GM12875 (cell line): ENCODE results near the gene SERPINI1.

Experiments used
- H3K4me3 ChIP-seq: one replicate; pipeline ENCODE4 v1.5.1; 2011; ENCODE audit warnings: low read depth, low read length, control low read depth
- TF ChIP-seq, protein P1 (sequence below): IDR thresholded peaks from 2 replicates; pipeline ENCODE4 v1.5.1; 2011; ENCODE audit warnings: low read depth, mild to moderate bottlenecking, control low read depth, inconsistent platforms, low read length, moderate library complexity, borderline replicate concordance; ENCODE audit not compliant: insufficient read depth

The SERPINI1 gene

DNA sequence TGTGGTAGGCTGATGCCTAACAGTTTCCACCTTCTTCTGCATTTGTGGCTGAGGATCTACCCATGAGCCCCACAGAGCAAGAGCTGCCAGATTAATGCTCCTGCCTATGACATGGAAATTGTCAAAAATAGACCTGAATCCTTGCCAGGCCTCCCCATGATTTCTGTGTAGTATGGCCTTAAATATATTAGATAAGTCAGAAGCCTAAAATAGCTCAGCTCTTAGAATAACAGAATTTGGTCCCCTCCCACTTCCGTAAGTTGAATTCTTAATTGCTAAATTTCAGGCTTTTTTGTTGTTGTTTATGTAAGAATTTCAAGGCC, 129.0 kb downstream of the SERPINI1 start:
- H3K4me3 ChIP-seq: no peak overlapping the region
- TF ChIP-seq, protein P1, sequence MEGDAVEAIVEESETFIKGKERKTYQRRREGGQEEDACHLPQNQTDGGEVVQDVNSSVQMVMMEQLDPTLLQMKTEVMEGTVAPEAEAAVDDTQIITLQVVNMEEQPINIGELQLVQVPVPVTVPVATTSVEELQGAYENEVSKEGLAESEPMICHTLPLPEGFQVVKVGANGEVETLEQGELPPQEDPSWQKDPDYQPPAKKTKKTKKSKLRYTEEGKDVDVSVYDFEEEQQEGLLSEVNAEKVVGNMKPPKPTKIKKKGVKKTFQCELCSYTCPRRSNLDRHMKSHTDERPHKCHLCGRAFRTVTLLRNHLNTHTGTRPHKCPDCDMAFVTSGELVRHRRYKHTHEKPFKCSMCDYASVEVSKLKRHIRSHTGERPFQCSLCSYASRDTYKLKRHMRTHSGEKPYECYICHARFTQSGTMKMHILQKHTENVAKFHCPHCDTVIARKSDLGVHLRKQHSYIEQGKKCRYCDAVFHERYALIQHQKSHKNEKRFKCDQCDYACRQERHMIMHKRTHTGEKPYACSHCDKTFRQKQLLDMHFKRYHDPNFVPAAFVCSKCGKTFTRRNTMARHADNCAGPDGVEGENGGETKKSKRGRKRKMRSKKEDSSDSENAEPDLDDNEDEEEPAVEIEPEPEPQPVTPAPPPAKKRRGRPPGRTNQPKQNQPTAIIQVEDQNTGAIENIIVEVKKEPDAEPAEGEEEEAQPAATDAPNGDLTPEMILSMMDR: no peak

- TF ChIP-seq, protein P1: no peak
These were observed 130.8 kb downstream of the SERPINI1 start for GRCh38 chr3:167866331-167866730.

GRCh38 chr3:167867981-167868380, 132.5 kb downstream of the SERPINI1 start:
- TF ChIP-seq, protein P1: no peak
- no peak overlapping the region for H3K4me3 ChIP-seq

More at GRCh38 chr3:167866331-167866730, 130.8 kb downstream of the SERPINI1 start:
- no peak overlapping the region for H3K4me3 ChIP-seq

GRCh38 chr3:167870181-167870580, 134.7 kb downstream of the SERPINI1 start:
- no peak overlapping the region for H3K4me3 ChIP-seq
- TF ChIP-seq, protein P1: no peak

DNA sequence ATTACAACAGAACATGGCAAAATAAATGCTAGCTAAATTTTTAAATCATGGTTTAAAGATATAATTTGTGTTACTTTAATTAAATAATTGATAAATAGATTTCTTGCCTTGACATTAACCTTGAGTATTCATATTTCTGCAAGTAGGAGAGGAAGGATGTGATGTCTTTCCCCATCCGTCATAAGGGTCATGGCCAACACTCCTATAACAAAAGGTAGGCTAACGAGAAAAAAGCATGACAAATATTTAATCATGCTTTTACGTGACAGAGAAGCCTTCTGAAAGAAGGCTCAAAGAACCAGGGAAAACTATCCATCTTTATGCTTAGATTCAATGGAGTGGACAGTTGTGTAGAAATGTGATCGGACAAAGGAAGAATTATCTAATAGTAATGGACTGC, 135.2 kb downstream of the SERPINI1 start:
- TF ChIP-seq, protein P1: no peak
- H3K4me3 ChIP-seq: no peak overlapping the region

DNA sequence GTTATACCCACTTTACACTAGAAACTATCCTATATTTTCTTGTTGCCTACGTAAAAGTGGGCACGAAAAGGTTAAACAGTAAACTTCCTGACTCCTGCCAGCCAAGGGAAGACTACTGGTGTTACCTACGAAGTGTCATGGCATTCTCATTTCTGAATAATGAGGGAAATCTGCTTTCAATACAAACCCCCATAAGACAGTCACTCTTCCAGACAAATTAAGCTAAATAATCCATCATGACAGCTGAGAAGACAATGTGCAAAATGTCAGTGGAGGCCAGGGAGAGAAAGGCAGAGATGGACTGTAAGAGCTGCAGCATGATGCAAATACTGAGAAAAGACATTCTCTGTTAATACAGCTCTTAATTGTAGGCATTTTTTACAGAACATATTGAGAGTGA, 136.5 kb downstream of the SERPINI1 start:
- H3K4me3 ChIP-seq: no peak overlapping the region
- TF ChIP-seq, protein P1: no peak

GRCh38 chr3:167872941-167873340, 137.4 kb downstream of the SERPINI1 start:
- no peak overlapping the region for H3K4me3 ChIP-seq
- TF ChIP-seq, protein P1: no peak
